Measurements from ENCODE around the gene LRP1B.

Gene LRP1B

GRCh38 chr2:141994066-141994465, 136.8 kb downstream of the LRP1B start:
- TF ChIP-seq GATA2 (IDR thresholded peaks at IDR 0.05; ENCODE audit: low read depth, low read length) (no peak), GATA3 (IDR thresholded peaks at IDR 0.05; ENCODE audit: low read depth, low read length) (no peak)

GRCh38 chr2:141992695-141993094, 138.1 kb downstream of the LRP1B start:
- TF ChIP-seq GATA3 (IDR thresholded peaks at IDR 0.05; ENCODE audit: low read depth, low read length): no peak
- no peak for TF ChIP-seq GATA2 (IDR thresholded peaks at IDR 0.05; ENCODE audit: low read depth, low read length)

- TF ChIP-seq GATA3 (IDR thresholded peaks at IDR 0.05; ENCODE audit: low read depth, low read length) (no peak), GATA2 (IDR thresholded peaks at IDR 0.05; ENCODE audit: low read depth, low read length) (no peak)
Observed at GRCh38 chr2:141968433-141968832, 162.4 kb downstream of the LRP1B start.

- no peak for TF ChIP-seq GATA2 (IDR thresholded peaks at IDR 0.05; ENCODE audit: low read depth, low read length)
Observed at GRCh38 chr2:141967980-141968379, 162.8 kb downstream of the LRP1B start.

GRCh38 chr2:141967503-141967902, 163.3 kb downstream of the LRP1B start:
- TF ChIP-seq GATA3 (IDR thresholded peaks at IDR 0.05; ENCODE audit: low read depth, low read length) (no peak), GATA2 (IDR thresholded peaks at IDR 0.05; ENCODE audit: low read depth, low read length) (no peak)

GRCh38 chr2:141959941-141960340, 170.9 kb downstream of the LRP1B start:
- TF ChIP-seq GATA2 (IDR thresholded peaks at IDR 0.05; ENCODE audit: low read depth, low read length) (no peak), GATA3 (IDR thresholded peaks at IDR 0.05; ENCODE audit: low read depth, low read length) (no peak)

GRCh38 chr2:141959016-141959415, 171.8 kb downstream of the LRP1B start:
- TF ChIP-seq GATA2 (IDR thresholded peaks at IDR 0.05; ENCODE audit: low read depth, low read length): no peak
- TF ChIP-seq GATA3 (IDR thresholded peaks at IDR 0.05; ENCODE audit: low read depth, low read length): no peak

GRCh38 chr2:141957827-141958450, 172.9 kb downstream of the LRP1B start:
- TF ChIP-seq GATA2 (IDR thresholded peaks at IDR 0.05; ENCODE audit: low read depth, low read length) (no peak), GATA3 (IDR thresholded peaks at IDR 0.05; ENCODE audit: low read depth, low read length) (no peak)

- TF ChIP-seq GATA3 (IDR thresholded peaks at IDR 0.05; ENCODE audit: low read depth, low read length): no peak
Observed at GRCh38 chr2:141957321-141957720, 173.5 kb downstream of the LRP1B start.

GRCh38 chr2:141947396-141948114, 183.3 kb downstream of the LRP1B start:
- TF ChIP-seq GATA2 (IDR thresholded peaks at IDR 0.05; ENCODE audit: low read depth, low read length): no peak
- TF ChIP-seq GATA3 (IDR thresholded peaks at IDR 0.05; ENCODE audit: low read depth, low read length): no peak

- no peak for TF ChIP-seq GATA3 (IDR thresholded peaks at IDR 0.05; ENCODE audit: low read depth, low read length)
Observed at GRCh38 chr2:141946016-141946415, 184.8 kb downstream of the LRP1B start.

GRCh38 chr2:141943918-141944317, 186.9 kb downstream of the LRP1B start:
- TF ChIP-seq GATA3 (IDR thresholded peaks at IDR 0.05; ENCODE audit: low read depth, low read length) (no peak), GATA2 (IDR thresholded peaks at IDR 0.05; ENCODE audit: low read depth, low read length) (no peak)

- TF ChIP-seq GATA2 (IDR thresholded peaks at IDR 0.05; ENCODE audit: low read depth, low read length) (no peak), GATA3 (IDR thresholded peaks at IDR 0.05; ENCODE audit: low read depth, low read length) (no peak)
Observed at GRCh38 chr2:141942006-141942789, 188.6 kb downstream of the LRP1B start.

GRCh38 chr2:141941210-141941714, 189.6 kb downstream of the LRP1B start:
- TF ChIP-seq GATA2 (IDR thresholded peaks at IDR 0.05; ENCODE audit: low read depth, low read length) (no peak), GATA3 (IDR thresholded peaks at IDR 0.05; ENCODE audit: low read depth, low read length) (no peak)

- TF ChIP-seq GATA3 (IDR thresholded peaks at IDR 0.05; ENCODE audit: low read depth, low read length) (no peak), GATA2 (IDR thresholded peaks at IDR 0.05; ENCODE audit: low read depth, low read length) (no peak)
Observed at GRCh38 chr2:141940709-141941108, 190.1 kb downstream of the LRP1B start.
